Activated T-helper 2 cell treated with anti-CD3 and anti-CD28 coated beads, Interferon-gamma antibody, Interleukin-2, Interleukin-4, amounts not matched to agents 10 μg/mL and 5 μg/mL and 100 μg/mL, durations not matched to agents 14 hours and 24 hours and 36 hours (primary cell): Measurements from ENCODE around the gene BEX3. TPM values are rescaled to one million over a fixed set of nuclear protein-coding genes. Genes with fewer than 3 reads are reported as not detected.
A peak's percentile ranks its signal among the peaks of the same experiment; 100 is the strongest.
"Not testable (repeated sequence)": the region's sequence is repeated elsewhere in the genome, so short reads cannot be mapped to it uniquely, and the experiment has no call there.

Experiments
- DNase-seq: peaks from one replicate; pipeline ENCODE4 v3.0.0; 2021; ENCODE audit warnings: low spot score
- H3K27ac Mint-ChIP-seq: one replicate; pipeline ENCODE4 v1.8.0; 2021; ENCODE audit warnings: mixed read lengths
- H3K27me3 Mint-ChIP-seq: one replicate; pipeline ENCODE4 v1.8.0; 2021; ENCODE audit warnings: low read depth, mixed read lengths
- H3K36me3 Mint-ChIP-seq: one replicate; pipeline ENCODE4 v1.8.0; 2021; ENCODE audit warnings: low read depth, mixed read lengths
- H3K4me1 Mint-ChIP-seq: one replicate; pipeline ENCODE4 v1.8.0; 2021; ENCODE audit warnings: low read depth, mixed read lengths
- H3K4me3 Mint-ChIP-seq: one replicate; pipeline ENCODE4 v1.8.0; 2021; ENCODE audit warnings: low read depth, mild to moderate bottlenecking, moderate library complexity, mixed read lengths
- H3K9me3 Mint-ChIP-seq: one replicate; pipeline ENCODE4 v1.8.0; 2021; ENCODE audit warnings: mixed read lengths
- intact Hi-C: fragments of 100-400 bp; cut with micrococcal nuclease; formaldehyde crosslinking; loops from one replicate; pipeline ENCODE4 v1.15.1; 2023
- total RNA-seq: library from RNA; stranded (reverse); gene quantifications from 2 replicates; pipeline ENCODE4 v1.2.3, GENCODE V29; 2022

The BEX3 gene
- total RNA-seq, 1 donor from 2014 or later, result 7.0 TPM

- no peaks in the 10 kb centered on the region for H3K9me3 Mint-ChIP-seq
- peaks cover 3% of the 10 kb centered on the region for H3K4me1 Mint-ChIP-seq
- peaks cover 12% of the 10 kb centered on the region for H3K27me3 Mint-ChIP-seq
- intact Hi-C loops, result no loop called here
- no peak for DNase-seq
- no peak overlapping the region for H3K27ac Mint-ChIP-seq
- no peaks in the 10 kb centered on the region for H3K36me3 Mint-ChIP-seq
- no peak overlapping the region for H3K4me3 Mint-ChIP-seq
Measured at GRCh38 chrX:103393487-103393886, 17.1 kb downstream of the BEX3 start.

GRCh38 chrX:103396186-103396585 is 19.8 kb downstream of the BEX3 start:
- no peak for DNase-seq
- Mint-ChIP-seq H3K27ac (no peak overlapping the region), H3K27me3 (no peaks in the 10 kb centered on the region), H3K36me3 (no peaks in the 10 kb centered on the region), H3K4me3 (no peak overlapping the region), H3K9me3 (no peaks in the 10 kb centered on the region), H3K4me1 (peaks cover 3% of the 10 kb centered on the region)
- intact Hi-C loops, result no loop called here

GRCh38 chrX:103396660-103397059 is 20.3 kb downstream of the BEX3 start:
- peaks cover 3% of the 10 kb centered on the region for H3K4me1 Mint-ChIP-seq
- no peak for DNase-seq
- no peak overlapping the region for H3K4me3 Mint-ChIP-seq
- no peaks in the 10 kb centered on the region for H3K9me3 Mint-ChIP-seq
- H3K27me3 Mint-ChIP-seq, result no peaks in the 10 kb centered on the region
- H3K36me3 Mint-ChIP-seq, result no peaks in the 10 kb centered on the region
- intact Hi-C loops, result no loop called here
- no peak overlapping the region for H3K27ac Mint-ChIP-seq

GRCh38 chrX:103397707-103398106 is 21.4 kb downstream of the BEX3 start:
- H3K36me3 Mint-ChIP-seq, result no peaks in the 10 kb centered on the region
- intact Hi-C loops, result no loop called here
- H3K4me1 Mint-ChIP-seq, result peaks cover 3% of the 10 kb centered on the region
- no peak overlapping the region for H3K27ac Mint-ChIP-seq
- no peaks in the 10 kb centered on the region for H3K9me3 Mint-ChIP-seq
- DNase-seq, result no peak
- H3K4me3 Mint-ChIP-seq, result no peak overlapping the region
- no peaks in the 10 kb centered on the region for H3K27me3 Mint-ChIP-seq

- H3K27me3 Mint-ChIP-seq, result no peaks in the 10 kb centered on the region
- H3K27ac Mint-ChIP-seq, result no peak overlapping the region
- peaks cover 3% of the 10 kb centered on the region for H3K4me1 Mint-ChIP-seq
- no peak for DNase-seq
- no peak overlapping the region for H3K4me3 Mint-ChIP-seq
- H3K9me3 Mint-ChIP-seq, result no peaks in the 10 kb centered on the region
- no peaks in the 10 kb centered on the region for H3K36me3 Mint-ChIP-seq
- intact Hi-C loops, result no loop called here
Measured at GRCh38 chrX:103398421-103398864, 22.1 kb downstream of the BEX3 start.

- no peaks in the 10 kb centered on the region for H3K9me3 Mint-ChIP-seq
- intact Hi-C loops, result no loop called here
- H3K27ac Mint-ChIP-seq, result no peak overlapping the region
- H3K36me3 Mint-ChIP-seq, result no peaks in the 10 kb centered on the region
- H3K27me3 Mint-ChIP-seq, result no peaks in the 10 kb centered on the region
- peaks cover 8% of the 10 kb centered on the region for H3K4me1 Mint-ChIP-seq
- DNase-seq, result no peak
- no peak overlapping the region for H3K4me3 Mint-ChIP-seq
Measured at GRCh38 chrX:103399744-103400143, 23.4 kb downstream of the BEX3 start.

- Mint-ChIP-seq H3K36me3 (no peaks in the 10 kb centered on the region), H3K27ac (no peak overlapping the region), H3K4me1 (peaks cover 8% of the 10 kb centered on the region), H3K9me3 (no peaks in the 10 kb centered on the region), H3K27me3 (no peaks in the 10 kb centered on the region), H3K4me3 (no peak overlapping the region)
- DNase-seq, result no peak
- intact Hi-C loops, result no loop called here
Measured at GRCh38 chrX:103400931-103401330, 24.6 kb downstream of the BEX3 start.

- Mint-ChIP-seq H3K36me3 (no peaks in the 10 kb centered on the region), H3K4me1 (peaks cover 7% of the 10 kb centered on the region), H3K27ac (peak overlapping the region; percentile 33), H3K27me3 (no peaks in the 10 kb centered on the region), H3K4me3 (peak overlapping the region; percentile 87), H3K9me3 (no peaks in the 10 kb centered on the region)
- DNase-seq, result peak; percentile 26
- intact Hi-C loops, result no loop called here
Measured at GRCh38 chrX:103404231-103405008, 28.1 kb downstream of the BEX3 start.

- intact Hi-C loops, result no loop called here
- Mint-ChIP-seq H3K27me3 (no peaks in the 10 kb centered on the region), H3K27ac (peak overlapping the region; percentile 33)
Measured at GRCh38 chrX:103405009-103405333, 28.6 kb downstream of the BEX3 start.

GRCh38 chrX:103406256-103406655 is 29.9 kb downstream of the BEX3 start:
- intact Hi-C loops, result no loop called here
- Mint-ChIP-seq H3K4me3 (no peak overlapping the region), H3K9me3 (no peaks in the 10 kb centered on the region), H3K4me1 (peaks cover 7% of the 10 kb centered on the region), H3K27ac (no peak overlapping the region), H3K27me3 (no peaks in the 10 kb centered on the region), H3K36me3 (no peaks in the 10 kb centered on the region)
- no peak for DNase-seq

More at GRCh38 chrX:103405009-103405333, 28.6 kb downstream of the BEX3 start:
- no peak for DNase-seq
- peaks cover 7% of the 10 kb centered on the region for H3K4me1 Mint-ChIP-seq
- H3K4me3 Mint-ChIP-seq, result peak overlapping the region; percentile 87
- no peaks in the 10 kb centered on the region for H3K9me3 Mint-ChIP-seq
- H3K36me3 Mint-ChIP-seq, result no peaks in the 10 kb centered on the region

- Mint-ChIP-seq H3K4me3 (no peak overlapping the region), H3K9me3 (no peaks in the 10 kb centered on the region), H3K27ac (no peak overlapping the region), H3K4me1 (peaks cover 7% of the 10 kb centered on the region), H3K27me3 (no peaks in the 10 kb centered on the region), H3K36me3 (no peaks in the 10 kb centered on the region)
- no peak for DNase-seq
- intact Hi-C loops, result no loop called here
Measured at GRCh38 chrX:103407776-103408175, 31.4 kb downstream of the BEX3 start.

GRCh38 chrX:103411721-103412120 is 35.4 kb downstream of the BEX3 start:
- DNase-seq, H3K27me3 Mint-ChIP-seq, intact Hi-C loops: not testable (repeated sequence)

GRCh38 chrX:103413705-103414387 is 37.5 kb downstream of the BEX3 start:
- intact Hi-C loops, result no loop called here
- no peaks in the 10 kb centered on the region for H3K27me3 Mint-ChIP-seq
- peaks cover 1% of the 10 kb centered on the region for H3K4me1 Mint-ChIP-seq
- no peaks in the 10 kb centered on the region for H3K36me3 Mint-ChIP-seq
- H3K4me3 Mint-ChIP-seq, result no peak overlapping the region
- no peak for DNase-seq
- no peak overlapping the region for H3K27ac Mint-ChIP-seq
- H3K9me3 Mint-ChIP-seq, result no peaks in the 10 kb centered on the region

More at GRCh38 chrX:103411721-103412120, 35.4 kb downstream of the BEX3 start:
- not testable (repeated sequence) for H3K36me3 Mint-ChIP-seq, H3K4me3 Mint-ChIP-seq, H3K9me3 Mint-ChIP-seq, H3K4me1 Mint-ChIP-seq, H3K27ac Mint-ChIP-seq
